Coronary artery (tissue), 2 donors: Measurements from ENCODE around the gene PRKN.

ENCODE experiments used
- DNase-seq: peaks from one replicate; pipeline ENCODE4 v3.0.0-alpha.2; 2017; ENCODE audit warnings: low spot score
- H3K27ac ChIP-seq, 2 donors: fragments of 200-600 bp; sonication (generic); one replicate each; pipeline ENCODE4 v1.5.1; 2016 to 2019
- H3K4me3 ChIP-seq: fragments of 200-600 bp; sonication (generic); 2 replicates; pipeline ENCODE4 v1.5.1; 2016; ENCODE audit warnings: mild to moderate bottlenecking, moderate library complexity
- CTCF ChIP-seq: fragments of 200-600 bp; sonication (generic); IDR thresholded peaks from one replicate; pipeline ENCODE4 v1.5.1; 2019; ENCODE audit warnings: antibody characterized with exemption

Gene PRKN

GRCh38 chr6:161918628-161919205, 808.8 kb downstream of the PRKN start:
- DNase-seq = no peak
- TF ChIP-seq CTCF = no peak
- Histone ChIP-seq H3K27ac (no peak overlapping the region), H3K4me3 (no peak overlapping the region)

- Histone ChIP-seq H3K27ac (no peak overlapping the region), H3K4me3 (no peak overlapping the region)
- DNase-seq = no peak
- TF ChIP-seq CTCF = no peak
These were observed 809.4 kb downstream of the PRKN start for GRCh38 chr6:161918109-161918531.

DNA sequence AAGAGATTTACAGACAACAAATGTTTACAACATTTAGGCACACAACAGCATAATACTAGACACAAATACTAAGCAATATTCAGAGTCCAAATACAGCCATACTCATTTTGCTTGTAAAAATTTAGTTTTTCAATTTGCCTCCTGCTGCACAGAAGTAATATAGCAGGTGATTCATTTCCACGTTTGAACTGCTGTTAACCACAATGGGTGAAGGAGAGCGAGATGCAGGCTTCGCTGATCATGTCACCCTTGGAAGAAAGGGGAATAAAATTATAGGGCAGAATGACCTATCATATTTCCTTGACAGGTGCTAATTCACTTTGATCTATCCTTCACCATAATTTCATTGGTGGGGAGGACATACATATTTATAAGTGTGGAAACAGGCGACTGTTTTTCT, 809.9 kb downstream of the PRKN start:
- no peak overlapping the region for H3K27ac ChIP-seq
- TF ChIP-seq CTCF = no peak
- DNase-seq = no peak
- H3K4me3 ChIP-seq = no peak overlapping the region

DNA sequence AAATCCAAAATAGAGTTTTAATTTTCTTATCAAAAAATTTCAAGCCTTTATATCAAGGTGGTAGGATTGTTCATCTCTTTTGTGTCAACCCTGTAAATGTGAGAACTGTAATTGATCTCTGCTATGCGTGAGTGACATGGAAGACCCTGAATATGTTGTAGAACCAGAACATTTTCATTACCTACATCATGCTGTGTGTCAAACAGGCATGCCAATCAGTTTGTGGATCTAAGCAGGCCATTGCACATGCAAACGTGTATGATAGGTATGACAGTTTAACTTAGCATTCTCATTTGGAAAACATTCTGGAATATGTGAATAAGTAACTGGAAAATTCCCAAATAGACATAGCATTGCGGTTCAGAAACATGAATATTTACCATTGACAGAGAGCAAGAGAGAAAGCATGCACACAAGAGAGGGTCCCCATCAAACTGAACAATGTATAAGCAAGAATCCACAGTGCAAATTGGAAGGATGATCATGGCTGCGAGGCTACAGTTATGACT, 812.1 kb downstream of the PRKN start:
- Histone ChIP-seq H3K4me3 (no peak overlapping the region), H3K27ac (no peak overlapping the region)
- DNase-seq = no peak
- TF ChIP-seq CTCF = no peak

DNA sequence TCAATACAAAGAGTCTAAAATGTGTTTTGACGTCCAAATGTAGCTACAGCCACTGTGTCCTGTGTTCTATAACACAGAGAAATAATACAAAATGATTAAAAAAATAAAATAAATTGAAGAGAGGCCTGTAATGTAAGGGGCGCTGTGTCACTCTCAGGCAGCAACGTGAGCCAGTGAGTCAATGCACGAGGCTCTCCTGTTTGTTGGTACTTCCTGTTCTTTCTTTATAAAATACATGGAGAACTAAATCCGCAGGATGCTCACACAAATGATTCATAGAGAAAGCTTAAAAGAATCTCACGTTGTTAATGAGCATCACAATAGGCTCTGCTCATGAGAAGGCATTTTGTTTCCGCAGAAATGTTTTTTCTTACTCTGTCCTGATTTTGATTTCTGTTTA, 818.7 kb downstream of the PRKN start:
- Histone ChIP-seq H3K4me3 (no peak overlapping the region), H3K27ac (no peak overlapping the region)
- TF ChIP-seq CTCF = no peak
- DNase-seq = no peak

- no peak overlapping the region for H3K27ac ChIP-seq
- no peak for DNase-seq
- TF ChIP-seq CTCF = no peak
- H3K4me3 ChIP-seq = no peak overlapping the region
These were observed 821.0 kb downstream of the PRKN start for GRCh38 chr6:161906571-161906970.

DNA sequence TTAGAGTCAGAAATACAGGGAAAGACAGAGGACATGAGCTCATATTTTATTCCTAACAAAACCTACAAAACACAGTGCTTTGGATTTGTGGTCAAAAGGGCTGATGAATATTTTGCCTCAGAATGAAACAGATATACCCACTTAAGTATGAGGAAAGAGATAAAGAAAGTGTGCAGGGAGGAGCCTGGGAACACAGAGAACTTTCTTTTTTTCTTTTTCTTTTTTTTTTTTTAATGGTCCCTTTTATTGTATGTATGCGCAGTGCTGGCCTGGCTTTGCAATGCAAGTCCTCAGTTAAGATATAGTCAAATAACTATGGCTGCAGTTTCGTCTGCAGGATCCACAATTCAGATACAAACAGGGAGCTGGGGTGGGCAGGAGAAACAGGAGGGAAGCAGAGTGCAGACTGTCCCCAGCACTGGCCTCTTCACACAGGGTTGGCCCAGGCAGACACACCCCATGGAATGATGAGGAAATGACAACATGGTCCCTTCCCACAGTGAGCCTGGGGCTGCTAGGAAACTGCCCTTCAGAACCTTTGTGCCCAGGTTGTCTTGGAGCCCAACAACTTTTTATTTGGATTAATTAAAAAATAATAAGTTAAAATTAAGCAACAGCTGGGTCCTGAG, 823.9 kb downstream of the PRKN start:
- no peak overlapping the region for H3K4me3 ChIP-seq
- H3K27ac ChIP-seq = no peak overlapping the region
- DNase-seq = no peak
- TF ChIP-seq CTCF = no peak
